OCI-LY1 (cell line): Measurements from ENCODE around the gene MAP3K9.

Experiments used
- H2AFZ ChIP-seq: fragments of 200-600 bp; sonication (generic), shearing (Covaris generic); 2 replicates; pipeline ENCODE4 v1.6.0; 2014; ENCODE audit warnings: antibody characterized with exemption, mild to moderate bottlenecking, low read length
- H3F3A ChIP-seq: fragments of 200-600 bp; sonication (generic), shearing (Covaris generic); 2 replicates; pipeline ENCODE4 v1.6.0; 2014; ENCODE audit warnings: mild to moderate bottlenecking, antibody characterized with exemption, low read length, moderate library complexity; ENCODE audit not compliant: insufficient read depth
- H3K27ac ChIP-seq: fragments of 200-600 bp; sonication (generic); 2 replicates; pipeline ENCODE4 v1.5.1; 2014; ENCODE audit warnings: low read length, mixed run types, mild to moderate bottlenecking, low read depth; ENCODE audit not compliant: poor library complexity, severe bottlenecking
- H3K27me3 ChIP-seq: fragments of 200-600 bp; sonication (generic); 2 replicates; pipeline ENCODE4 v1.6.0; 2014; ENCODE audit warnings: antibody characterized with exemption, mild to moderate bottlenecking, low read length, moderate library complexity; ENCODE audit not compliant: insufficient read depth
- H3K36me3 ChIP-seq: fragments of 200-600 bp; sonication (generic); 2 replicates; pipeline ENCODE4 v1.6.1; 2014; ENCODE audit warnings: mild to moderate bottlenecking, antibody characterized with exemption, low read length, moderate library complexity, mixed read lengths; ENCODE audit not compliant: insufficient read depth
- H3K4me1 ChIP-seq: fragments of 200-600 bp; sonication (generic); 2 replicates; pipeline ENCODE4 v1.5.1; 2014; ENCODE audit warnings: mild to moderate bottlenecking, low read length, moderate library complexity; ENCODE audit not compliant: insufficient read depth, severe bottlenecking
- H3K4me2 ChIP-seq: fragments of 200-600 bp; sonication (generic), shearing (Covaris generic); 2 replicates; pipeline ENCODE4 v1.6.1; 2014; ENCODE audit warnings: low read length
- H3K4me3 ChIP-seq: fragments of 200-600 bp; sonication (generic); 2 replicates; pipeline ENCODE4 v1.5.1; 2014; ENCODE audit warnings: low read length, low read depth, mild to moderate bottlenecking, mixed read lengths; ENCODE audit not compliant: poor library complexity, severe bottlenecking
- H3K79me2 ChIP-seq: fragments of 200-600 bp; shearing (Covaris generic); 2 replicates; pipeline ENCODE4 v1.6.1; 2016; ENCODE audit warnings: mixed run types, low read length, mixed read lengths; ENCODE audit not compliant: insufficient read depth
- H3K9ac ChIP-seq: fragments of 200-600 bp; sonication (generic), shearing (Covaris generic); 2 replicates; pipeline ENCODE4 v1.6.1; 2014; ENCODE audit warnings: mild to moderate bottlenecking, low read length, mixed read lengths
- H3K9me2 ChIP-seq: fragments of 200-600 bp; sonication (generic), shearing (Covaris generic); 2 replicates; pipeline ENCODE4 v1.6.1; 2014; ENCODE audit warnings: low read depth, mild to moderate bottlenecking, low read length, mixed read lengths
- H3K9me3 ChIP-seq: fragments of 200-600 bp; shearing (Covaris generic); 2 replicates; pipeline ENCODE4 v1.6.1; 2014; ENCODE audit warnings: low read length, mixed read lengths
- H4K20me1 ChIP-seq: fragments of 200-600 bp; sonication (generic), shearing (Covaris generic); 2 replicates; pipeline ENCODE4 v1.6.0; 2016; ENCODE audit warnings: mild to moderate bottlenecking, low read length; ENCODE audit not compliant: insufficient read depth
- EZH2 ChIP-seq: fragments of 200-600 bp; sonication (generic), shearing (Covaris generic); IDR thresholded peaks from 2 replicates; pipeline ENCODE4 v1.8.0; 2017; ENCODE audit warnings: borderline replicate concordance, mixed run types, mild to moderate bottlenecking, antibody characterized with exemption, low read length, moderate library complexity, mixed read lengths
- TF ChIP-seq, protein P1 (sequence below): fragments of 200-600 bp; sonication (generic), shearing (Covaris generic); IDR thresholded peaks from 2 replicates; pipeline ENCODE4 v1.5.1; 2017; ENCODE audit warnings: mild to moderate bottlenecking, antibody characterized with exemption, low read length, moderate library complexity, mixed read lengths

The MAP3K9 gene

DNA sequence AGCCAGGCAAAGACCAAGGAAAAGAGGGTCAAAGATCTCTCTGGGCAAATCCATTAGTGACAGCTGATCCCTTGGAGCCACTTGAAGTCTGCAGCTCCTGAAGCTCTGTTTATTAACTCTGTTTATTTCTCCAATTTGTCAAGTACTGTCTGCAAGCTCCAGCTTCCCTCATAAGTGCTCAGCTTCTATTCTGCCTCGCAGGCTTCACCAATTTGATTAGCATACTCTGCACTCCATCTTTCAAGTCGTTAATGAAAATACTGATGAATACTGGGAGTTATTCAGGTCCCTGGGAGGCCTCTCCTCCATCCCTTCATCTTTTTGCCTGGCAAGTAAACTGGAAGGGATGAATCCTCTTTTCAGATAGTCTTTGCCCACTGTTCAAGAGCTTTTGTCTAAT is 113.3 kb downstream of the MAP3K9 start:
- Histone ChIP-seq H3K9ac (no peak overlapping the region), H3K4me1 (peaks cover 6% of the 10 kb centered on the region), H3K4me3 (no peak overlapping the region), H3K27me3 (no peaks in the 10 kb centered on the region), H4K20me1 (no peaks in the 10 kb centered on the region), H2AFZ (no peak overlapping the region), H3F3A (no peaks in the 10 kb centered on the region), H3K36me3 (no peaks in the 10 kb centered on the region), H3K9me2 (no peaks in the 10 kb centered on the region), H3K27ac (no peak overlapping the region), H3K9me3 (no peaks in the 10 kb centered on the region), H3K79me2 (no peaks in the 10 kb centered on the region), H3K4me2 (no peak overlapping the region)
- no peak for TF ChIP-seq EZH2
- TF ChIP-seq, protein P1, sequence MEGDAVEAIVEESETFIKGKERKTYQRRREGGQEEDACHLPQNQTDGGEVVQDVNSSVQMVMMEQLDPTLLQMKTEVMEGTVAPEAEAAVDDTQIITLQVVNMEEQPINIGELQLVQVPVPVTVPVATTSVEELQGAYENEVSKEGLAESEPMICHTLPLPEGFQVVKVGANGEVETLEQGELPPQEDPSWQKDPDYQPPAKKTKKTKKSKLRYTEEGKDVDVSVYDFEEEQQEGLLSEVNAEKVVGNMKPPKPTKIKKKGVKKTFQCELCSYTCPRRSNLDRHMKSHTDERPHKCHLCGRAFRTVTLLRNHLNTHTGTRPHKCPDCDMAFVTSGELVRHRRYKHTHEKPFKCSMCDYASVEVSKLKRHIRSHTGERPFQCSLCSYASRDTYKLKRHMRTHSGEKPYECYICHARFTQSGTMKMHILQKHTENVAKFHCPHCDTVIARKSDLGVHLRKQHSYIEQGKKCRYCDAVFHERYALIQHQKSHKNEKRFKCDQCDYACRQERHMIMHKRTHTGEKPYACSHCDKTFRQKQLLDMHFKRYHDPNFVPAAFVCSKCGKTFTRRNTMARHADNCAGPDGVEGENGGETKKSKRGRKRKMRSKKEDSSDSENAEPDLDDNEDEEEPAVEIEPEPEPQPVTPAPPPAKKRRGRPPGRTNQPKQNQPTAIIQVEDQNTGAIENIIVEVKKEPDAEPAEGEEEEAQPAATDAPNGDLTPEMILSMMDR = no peak

DNA sequence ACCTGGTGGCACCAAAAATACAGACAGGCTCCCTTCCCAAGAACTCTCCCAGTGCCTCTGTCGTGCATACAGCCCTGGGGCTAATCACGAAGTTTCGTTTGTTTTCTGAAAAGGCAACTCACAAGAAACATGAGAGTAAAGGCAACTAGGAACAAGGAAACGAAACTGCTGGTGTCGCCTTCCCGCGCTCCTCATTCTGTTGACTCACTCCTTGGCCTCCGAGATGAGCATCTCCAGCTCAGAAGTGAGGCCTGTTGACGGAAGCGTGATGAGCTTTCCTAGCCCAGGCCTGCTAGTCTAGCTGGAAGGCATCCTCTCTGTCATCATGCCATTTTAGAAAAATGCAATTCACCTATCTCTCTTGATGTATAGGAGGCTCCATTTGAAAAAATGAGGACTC is 117.1 kb downstream of the MAP3K9 start:
- Histone ChIP-seq H3F3A (no peaks in the 10 kb centered on the region), H3K27ac (no peak overlapping the region), H3K79me2 (no peaks in the 10 kb centered on the region), H3K9me2 (no peaks in the 10 kb centered on the region), H4K20me1 (no peaks in the 10 kb centered on the region), H3K4me3 (no peak overlapping the region), H2AFZ (no peak overlapping the region), H3K27me3 (no peaks in the 10 kb centered on the region), H3K9ac (no peak overlapping the region), H3K9me3 (no peaks in the 10 kb centered on the region), H3K4me2 (no peak overlapping the region), H3K36me3 (no peaks in the 10 kb centered on the region), H3K4me1 (peaks cover 6% of the 10 kb centered on the region)
- TF ChIP-seq, protein P1 = no peak
- no peak for TF ChIP-seq EZH2

DNA sequence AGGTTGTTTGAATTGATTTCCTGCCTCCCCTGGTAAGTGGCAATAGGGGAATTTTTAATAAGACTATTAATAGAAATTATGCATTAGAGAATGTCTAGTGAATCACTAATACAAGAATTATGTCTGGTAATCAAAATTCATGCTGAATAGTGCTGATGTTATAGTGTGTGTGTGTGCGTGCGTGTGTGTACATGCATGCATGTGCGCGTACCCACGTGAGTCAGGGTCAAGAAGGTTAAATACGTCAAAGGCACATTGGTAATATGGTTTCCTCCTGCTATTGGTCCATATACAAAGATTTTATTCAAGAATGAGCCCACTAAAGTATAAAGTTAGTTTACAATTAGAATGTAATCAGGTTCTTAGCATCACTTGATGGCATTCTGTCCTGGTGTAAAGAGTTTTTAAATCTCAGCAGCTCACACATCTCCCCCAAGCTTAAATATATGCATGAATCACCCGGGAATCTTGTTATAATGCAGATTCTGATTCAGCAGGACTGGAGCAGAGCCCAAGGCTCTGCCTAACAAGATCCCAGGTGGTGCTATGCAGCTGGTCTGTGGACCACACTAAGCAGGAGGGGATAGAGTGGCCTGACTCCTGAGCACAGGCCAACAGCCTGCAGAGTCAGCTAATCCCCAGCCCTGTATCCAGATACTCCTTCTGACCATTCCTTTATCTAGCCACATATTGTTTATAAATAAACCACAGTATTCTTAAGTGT is 123.7 kb downstream of the MAP3K9 start:
- H3K9me3 ChIP-seq = no peaks in the 10 kb centered on the region

More for the DNA sequence above, 123.7 kb downstream of the MAP3K9 start:
- no peaks in the 10 kb centered on the region for H3F3A ChIP-seq
- TF ChIP-seq EZH2 = no peak
- TF ChIP-seq, protein P1 = no peak
- no peak overlapping the region for H3K27ac ChIP-seq
- H3K79me2 ChIP-seq = no peaks in the 10 kb centered on the region
- H2AFZ ChIP-seq = no peak overlapping the region
- no peaks in the 10 kb centered on the region for H3K36me3 ChIP-seq
- no peaks in the 10 kb centered on the region for H4K20me1 ChIP-seq
- H3K4me3 ChIP-seq = no peak overlapping the region
- no peaks in the 10 kb centered on the region for H3K27me3 ChIP-seq
- no peak overlapping the region for H3K9ac ChIP-seq
- H3K4me1 ChIP-seq = no peaks in the 10 kb centered on the region
- H3K9me2 ChIP-seq = no peaks in the 10 kb centered on the region
- no peak overlapping the region for H3K4me2 ChIP-seq
